Uterine smooth muscle cell (primary cell): ENCODE results near the gene C14orf119. TPM values are rescaled to one million over a fixed set of nuclear protein-coding genes. Genes with fewer than 3 reads are reported as not detected.

Experiments used
- total RNA-seq: library from RNA; depleted of rRNA; stranded (reverse); fragments of >200 nt; gene quantifications from 2 replicates; pipeline ENCODE4 v1.2.3, GENCODE V29; 2014

The C14orf119 gene
- 40.9 and 50.7 TPM in 2 replicates for total RNA-seq

GRCh38 chr14:23095196-23096108 lies at the start of gene C14orf119:
TSS of gene C14orf119 (plus strand) at chr14:23095505. CDS start at chr14:23097659, 2,154 bp downstream.

GRCh38 chr14:23056956-23057756 lies 38.1 kb upstream of the C14orf119 start, which contains the start of gene CDH24:
TSS of gene CDH24 (minus strand) at chr14:23057520. CDS start at chr14:23055733, 1,787 bp downstream.

GRCh38 chr14:23094666-23095195 lies 574 bp upstream of the C14orf119 start, which contains the start of gene ACIN1:
TSS of gene ACIN1 (minus strand) at chr14:23095136. CDS start at chr14:23095112, 24 bp downstream.

GRCh38 chr14:23104591-23105347 lies 9.5 kb downstream of the C14orf119 start, which contains the start of gene CIROP:
TSS of gene CIROP (minus strand) at chr14:23104989. CDS start at chr14:23104920, 69 bp downstream.

GRCh38 chr14:23118506-23119362 lies 23.4 kb downstream of the C14orf119 start, which contains the start of gene CEBPE:
TSS of gene CEBPE (minus strand) at chr14:23119255. CDS start at chr14:23119091, 164 bp downstream.

Other genes with a start within 250 kb of the C14orf119 start
- gene LRP10, start 223.8 kb upstream of the C14orf119 start, total RNA-seq, result 48.4 and 69.1 TPM in 2 replicates
- 0.12 and 0.22 TPM in 2 replicates for gene REM2, start 212.3 kb upstream of the C14orf119 start, total RNA-seq
- gene RBM23, start 176.4 kb upstream of the C14orf119 start, total RNA-seq, result 70.1 and 82.8 TPM in 2 replicates
- gene PRMT5, start 166.1 kb upstream of the C14orf119 start, total RNA-seq, result 73.1 and 88.4 TPM in 2 replicates
- 33.9 and 47.9 TPM in 2 replicates for gene HAUS4, start 138.4 kb upstream of the C14orf119 start, total RNA-seq
- gene AJUBA, start 113.0 kb upstream of the C14orf119 start, total RNA-seq, result 30.9 and 65.7 TPM in 2 replicates
- gene C14orf93, start 85.4 kb upstream of the C14orf119 start, total RNA-seq, result 8.0 and 10.0 TPM in 2 replicates
- gene PSMB5, start 60.6 kb upstream of the C14orf119 start, total RNA-seq, result 189 and 247 TPM in 2 replicates
- gene PSMB11, start 53.3 kb upstream of the C14orf119 start, total RNA-seq, result not detected in 2 replicates
- 6.1 and 12.2 TPM in 2 replicates for gene CDH24, start 38.0 kb upstream of the C14orf119 start, total RNA-seq
- gene ACIN1, start 369 bp upstream of the C14orf119 start, total RNA-seq, result 64.9 and 97.8 TPM in 2 replicates
- 0.11 and 0.25 TPM in 2 replicates for gene CIROP, start 9.5 kb downstream of the C14orf119 start, total RNA-seq
- gene CEBPE, start 23.8 kb downstream of the C14orf119 start, total RNA-seq, result not detected in 2 replicates
- gene SLC7A8, start 88.2 kb downstream of the C14orf119 start, total RNA-seq, result 21.5 and 26.0 TPM in 2 replicates
- gene RNF212B, start 142.4 kb downstream of the C14orf119 start, total RNA-seq, result not detected in 2 replicates
- gene HOMEZ, start 190.6 kb downstream of the C14orf119 start, total RNA-seq, result 3.0 and 6.5 TPM in 2 replicates
- 2.9 and 4.2 TPM in 2 replicates for gene PPP1R3E, start 207.4 kb downstream of the C14orf119 start, total RNA-seq
- gene BCL2L2, start 211.3 kb downstream of the C14orf119 start, total RNA-seq, result 19.7 and 27.3 TPM in 2 replicates
- gene PABPN1, start 226.0 kb downstream of the C14orf119 start, total RNA-seq, result 105 and 119 TPM in 2 replicates